Cardiac septum (tissue), 1 donor: Measurements from ENCODE around the gene CENPU. TPM values are rescaled to one million over a fixed set of nuclear protein-coding genes. Genes with fewer than 3 reads are reported as not detected.

Experiments
- DNase-seq: peaks from one replicate; pipeline ENCODE4 v3.0.0-alpha.2; 2020; ENCODE audit warnings: low spot score
- intact Hi-C: fragments of 100-400 bp; cut with DNase I; formaldehyde crosslinking; loops from one replicate; pipeline ENCODE4 v1.14.0; 2022
- total RNA-seq: library from RNA; stranded (reverse); fragmentation: NEBNext Ultra II Directional; extraction: Animal tissue kit (Norgen Biotek cat#: 25700); gene quantifications from one replicate; pipeline ENCODE4 v1.2.1, GENCODE V29; 2021
- donor health status: DM: no; HTN: no; CAD: no.

Gene CENPU
- total RNA-seq, 1 donor from 2014 or later, result 1.5 TPM

DNA sequence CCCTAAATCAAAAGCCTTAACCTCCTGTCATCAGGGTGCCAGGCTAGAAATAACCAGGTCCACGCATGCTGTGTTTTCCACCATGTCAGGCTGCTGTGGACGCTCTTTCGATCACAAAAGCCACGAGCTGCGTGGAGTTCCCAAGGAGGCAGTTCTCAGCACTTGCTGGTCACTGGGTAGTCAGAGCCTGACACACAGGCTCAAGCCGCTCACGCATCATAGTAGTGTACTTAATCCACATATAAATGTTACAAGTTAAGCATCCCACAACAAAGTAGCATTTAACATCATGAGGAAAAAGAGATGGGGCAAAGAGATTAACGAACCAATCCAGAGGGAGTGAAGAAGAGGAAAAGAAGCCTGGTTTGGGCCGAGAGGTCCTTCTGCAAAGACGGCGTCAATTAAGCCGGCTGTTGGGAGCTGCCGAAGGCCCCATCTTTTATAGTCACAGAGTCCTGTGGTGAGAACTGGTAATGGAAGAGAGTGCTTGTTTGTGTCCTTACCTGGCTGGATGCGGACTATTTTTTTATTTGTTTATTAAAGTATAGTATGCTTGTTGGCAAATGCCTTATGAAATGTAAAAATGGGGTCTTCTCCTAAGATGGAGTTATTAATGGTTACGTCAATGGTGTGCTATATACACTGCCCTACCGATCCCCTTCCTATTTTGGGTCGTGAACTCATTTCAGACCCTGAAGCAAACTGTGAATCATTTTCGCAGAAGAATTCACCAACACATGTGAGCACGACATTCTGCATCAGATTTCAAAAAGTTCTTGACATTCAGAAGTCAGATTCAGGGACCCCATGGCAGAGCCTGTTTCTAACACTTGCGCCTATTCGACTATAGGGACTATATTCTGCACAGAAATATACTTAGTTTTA lies 83.7 kb downstream of the CENPU start:
- DNase-seq, result no peak
- intact Hi-C loops, result loop anchor here (2.0 to 10.0 kb wide), 7 partner anchors 85 to 745 kb away; partner anchors contain the start of genes ANKRD37, CENPU, IRF2 and LRP2BP

- DNase-seq, result peak; percentile 99
- intact Hi-C loops, result loop anchor here (2.0 to 10.0 kb wide), 6 partner anchors 86 to 496 kb away; partner anchors contain the start of genes CENPU, IRF2 and SLC25A4
Observed at GRCh38 chr4:184649026-184649970, 84.6 kb downstream of the CENPU start, which contains the start of the genes CASP3 and PRIMPOL. CASP3 (minus strand) TSS chr4:184649447; CDS start chr4:184638453, 10,994 bp downstream. PRIMPOL (plus strand) TSS chr4:184649738; CDS start chr4:184657141, 7,403 bp downstream.

DNA sequence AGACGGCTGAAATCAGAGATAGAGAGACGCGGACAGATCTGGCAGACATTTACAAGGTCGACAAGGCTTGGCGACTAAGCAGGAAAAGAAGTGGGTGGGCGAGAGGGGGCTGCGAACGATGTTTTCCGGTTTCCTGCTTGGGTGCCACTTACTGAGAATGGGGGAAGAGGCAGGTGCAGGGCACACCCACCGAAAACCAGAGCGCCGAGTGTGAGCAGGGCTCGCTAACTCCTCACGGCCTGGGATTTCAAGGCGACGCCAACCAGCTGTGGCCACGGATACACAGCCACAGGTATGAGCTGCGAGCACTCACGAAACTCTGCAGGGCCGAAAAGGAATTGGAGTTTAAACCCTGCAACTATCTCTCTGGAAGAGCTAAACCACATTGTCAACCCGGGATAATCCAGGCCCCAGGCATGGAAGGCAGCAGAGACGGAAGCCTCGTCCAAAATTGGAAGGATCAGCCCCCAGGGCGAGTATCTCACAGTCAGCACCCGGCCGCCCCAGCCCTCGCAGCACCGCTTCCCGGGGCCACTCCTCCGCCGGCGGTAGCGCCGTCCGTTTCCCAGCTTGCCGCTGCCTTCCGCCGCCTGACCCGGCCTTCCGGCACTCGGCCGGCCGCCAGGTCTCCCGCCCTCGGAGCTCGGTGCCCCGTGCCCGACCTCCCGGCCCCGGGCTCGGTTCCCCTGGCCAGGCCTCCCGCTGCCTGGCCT lies 85.4 kb downstream of the CENPU start:
- intact Hi-C loops, result loop anchor here (1.0 to 10.0 kb wide), 7 partner anchors 86 to 496 kb away; partner anchors contain the start of genes CENPU, IRF2 and SLC25A4
- DNase-seq, result peak; percentile 87

- intact Hi-C loops, result loop anchor here (1.0 to 10.0 kb wide), 7 partner anchors 87 to 497 kb away; partner anchors contain the start of genes CENPU, IRF2 and SLC25A4
- DNase-seq, result no peak
Observed at GRCh38 chr4:184648054-184648312, 85.9 kb downstream of the CENPU start.

- intact Hi-C loops, result loop anchor here (1.0 to 10.0 kb wide), 7 partner anchors 87 to 497 kb away; partner anchors contain the start of genes CENPU, IRF2 and SLC25A4
- DNase-seq, result no peak
Observed at GRCh38 chr4:184647266-184648053, 86.4 kb downstream of the CENPU start.

DNA sequence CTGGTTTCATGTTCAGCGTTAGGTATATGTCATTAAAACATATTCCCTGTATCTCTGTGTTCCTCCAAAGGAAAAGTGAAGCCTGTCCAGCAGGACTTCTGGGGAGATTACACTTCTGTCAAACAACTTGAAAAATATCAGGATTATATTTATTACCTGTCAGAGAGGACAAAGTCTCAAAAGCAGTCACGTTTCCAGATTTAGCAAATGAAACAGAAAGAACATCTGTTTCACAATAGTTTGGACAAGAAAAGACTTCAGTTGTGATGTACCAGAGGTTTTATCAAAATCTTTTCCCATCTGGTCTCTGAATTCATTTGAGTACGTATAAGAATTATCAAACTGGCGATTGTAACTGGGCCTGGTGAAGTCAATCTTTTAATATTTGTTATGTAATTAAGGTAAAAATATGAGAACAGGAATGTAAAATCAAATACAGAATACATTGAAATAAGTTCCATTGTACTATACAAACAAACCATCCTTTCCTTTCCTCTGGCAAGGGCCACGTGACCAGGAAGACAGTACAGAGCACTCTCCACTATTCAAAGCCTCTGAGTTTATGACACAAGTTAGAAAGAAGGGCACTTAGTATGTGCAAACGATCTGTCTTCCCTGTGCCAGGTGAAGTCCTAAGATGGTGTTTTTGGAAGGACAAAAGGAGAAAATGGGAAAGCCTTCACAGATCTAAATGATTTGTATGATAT lies 87.8 kb downstream of the CENPU start:
- DNase-seq, result no peak
- intact Hi-C loops, result loop anchor here (5.0 to 10.0 kb wide), 5 partner anchors 161 to 499 kb away; partner anchors contain the start of genes IRF2 and SLC25A4

- intact Hi-C loops, result loop anchor here (5.0 to 10.0 kb wide), 5 partner anchors 163 to 500 kb away; partner anchors contain the start of genes IRF2 and SLC25A4
- DNase-seq, result no peak
Observed at GRCh38 chr4:184644553-184645307, 89.2 kb downstream of the CENPU start.

Other genes with a start within 250 kb of the CENPU start
- 21.7 TPM for gene CASP3, start 84.6 kb downstream of the CENPU start, total RNA-seq
- gene PRIMPOL, start 84.4 kb downstream of the CENPU start, total RNA-seq, result 8.3 TPM
- gene ACSL1, start 91.9 kb upstream of the CENPU start, total RNA-seq, result 98.6 TPM